ENCODE data around the gene MYO9B. TPM values are rescaled to one million over a fixed set of nuclear protein-coding genes. Genes with fewer than 3 reads are reported as not detected.

The MYO9B gene
- total and polyA plus RNA-seq, 9 of the 15 experiments (the other 6 are each of a cell fraction or from before 2014, with no cell fraction given) = 2.4 to 77.6 (median 23.0) TPM

DNA sequence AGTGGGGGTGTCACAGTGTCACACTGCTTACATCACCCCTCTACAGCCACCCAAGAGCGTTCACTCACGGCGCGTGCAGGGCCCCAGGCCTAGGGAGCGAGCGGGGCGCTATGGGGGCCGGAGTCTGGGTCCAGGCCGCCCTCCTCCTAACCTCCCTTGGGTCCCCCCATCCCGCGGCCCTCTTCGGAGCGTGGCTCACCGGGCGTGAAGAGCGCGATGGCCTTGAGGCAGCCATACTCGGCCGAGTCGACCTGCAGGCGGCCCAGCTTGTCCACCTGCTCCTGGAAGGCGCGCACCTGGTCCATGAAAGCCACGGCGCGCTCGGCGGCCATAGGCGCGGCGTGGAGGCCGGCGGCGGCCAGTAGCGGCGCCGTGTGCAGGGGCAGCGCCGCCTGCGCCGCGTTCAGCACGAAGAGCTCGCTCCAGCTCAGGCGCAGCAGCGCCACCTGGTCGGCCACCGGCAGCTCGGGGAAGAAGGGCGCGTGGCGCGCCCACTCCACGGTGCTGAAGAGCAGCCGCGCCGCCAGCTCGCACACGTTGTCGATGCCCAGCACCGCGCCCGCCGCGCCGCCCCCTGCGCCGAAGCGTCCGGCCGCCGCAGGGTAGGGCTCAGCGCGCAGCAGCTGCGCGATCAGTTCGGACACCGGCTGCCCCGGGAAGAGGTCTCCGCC, 159.9 kb downstream of the MYO9B start (continued):
- TF ChIP-seq, protein P1, sequence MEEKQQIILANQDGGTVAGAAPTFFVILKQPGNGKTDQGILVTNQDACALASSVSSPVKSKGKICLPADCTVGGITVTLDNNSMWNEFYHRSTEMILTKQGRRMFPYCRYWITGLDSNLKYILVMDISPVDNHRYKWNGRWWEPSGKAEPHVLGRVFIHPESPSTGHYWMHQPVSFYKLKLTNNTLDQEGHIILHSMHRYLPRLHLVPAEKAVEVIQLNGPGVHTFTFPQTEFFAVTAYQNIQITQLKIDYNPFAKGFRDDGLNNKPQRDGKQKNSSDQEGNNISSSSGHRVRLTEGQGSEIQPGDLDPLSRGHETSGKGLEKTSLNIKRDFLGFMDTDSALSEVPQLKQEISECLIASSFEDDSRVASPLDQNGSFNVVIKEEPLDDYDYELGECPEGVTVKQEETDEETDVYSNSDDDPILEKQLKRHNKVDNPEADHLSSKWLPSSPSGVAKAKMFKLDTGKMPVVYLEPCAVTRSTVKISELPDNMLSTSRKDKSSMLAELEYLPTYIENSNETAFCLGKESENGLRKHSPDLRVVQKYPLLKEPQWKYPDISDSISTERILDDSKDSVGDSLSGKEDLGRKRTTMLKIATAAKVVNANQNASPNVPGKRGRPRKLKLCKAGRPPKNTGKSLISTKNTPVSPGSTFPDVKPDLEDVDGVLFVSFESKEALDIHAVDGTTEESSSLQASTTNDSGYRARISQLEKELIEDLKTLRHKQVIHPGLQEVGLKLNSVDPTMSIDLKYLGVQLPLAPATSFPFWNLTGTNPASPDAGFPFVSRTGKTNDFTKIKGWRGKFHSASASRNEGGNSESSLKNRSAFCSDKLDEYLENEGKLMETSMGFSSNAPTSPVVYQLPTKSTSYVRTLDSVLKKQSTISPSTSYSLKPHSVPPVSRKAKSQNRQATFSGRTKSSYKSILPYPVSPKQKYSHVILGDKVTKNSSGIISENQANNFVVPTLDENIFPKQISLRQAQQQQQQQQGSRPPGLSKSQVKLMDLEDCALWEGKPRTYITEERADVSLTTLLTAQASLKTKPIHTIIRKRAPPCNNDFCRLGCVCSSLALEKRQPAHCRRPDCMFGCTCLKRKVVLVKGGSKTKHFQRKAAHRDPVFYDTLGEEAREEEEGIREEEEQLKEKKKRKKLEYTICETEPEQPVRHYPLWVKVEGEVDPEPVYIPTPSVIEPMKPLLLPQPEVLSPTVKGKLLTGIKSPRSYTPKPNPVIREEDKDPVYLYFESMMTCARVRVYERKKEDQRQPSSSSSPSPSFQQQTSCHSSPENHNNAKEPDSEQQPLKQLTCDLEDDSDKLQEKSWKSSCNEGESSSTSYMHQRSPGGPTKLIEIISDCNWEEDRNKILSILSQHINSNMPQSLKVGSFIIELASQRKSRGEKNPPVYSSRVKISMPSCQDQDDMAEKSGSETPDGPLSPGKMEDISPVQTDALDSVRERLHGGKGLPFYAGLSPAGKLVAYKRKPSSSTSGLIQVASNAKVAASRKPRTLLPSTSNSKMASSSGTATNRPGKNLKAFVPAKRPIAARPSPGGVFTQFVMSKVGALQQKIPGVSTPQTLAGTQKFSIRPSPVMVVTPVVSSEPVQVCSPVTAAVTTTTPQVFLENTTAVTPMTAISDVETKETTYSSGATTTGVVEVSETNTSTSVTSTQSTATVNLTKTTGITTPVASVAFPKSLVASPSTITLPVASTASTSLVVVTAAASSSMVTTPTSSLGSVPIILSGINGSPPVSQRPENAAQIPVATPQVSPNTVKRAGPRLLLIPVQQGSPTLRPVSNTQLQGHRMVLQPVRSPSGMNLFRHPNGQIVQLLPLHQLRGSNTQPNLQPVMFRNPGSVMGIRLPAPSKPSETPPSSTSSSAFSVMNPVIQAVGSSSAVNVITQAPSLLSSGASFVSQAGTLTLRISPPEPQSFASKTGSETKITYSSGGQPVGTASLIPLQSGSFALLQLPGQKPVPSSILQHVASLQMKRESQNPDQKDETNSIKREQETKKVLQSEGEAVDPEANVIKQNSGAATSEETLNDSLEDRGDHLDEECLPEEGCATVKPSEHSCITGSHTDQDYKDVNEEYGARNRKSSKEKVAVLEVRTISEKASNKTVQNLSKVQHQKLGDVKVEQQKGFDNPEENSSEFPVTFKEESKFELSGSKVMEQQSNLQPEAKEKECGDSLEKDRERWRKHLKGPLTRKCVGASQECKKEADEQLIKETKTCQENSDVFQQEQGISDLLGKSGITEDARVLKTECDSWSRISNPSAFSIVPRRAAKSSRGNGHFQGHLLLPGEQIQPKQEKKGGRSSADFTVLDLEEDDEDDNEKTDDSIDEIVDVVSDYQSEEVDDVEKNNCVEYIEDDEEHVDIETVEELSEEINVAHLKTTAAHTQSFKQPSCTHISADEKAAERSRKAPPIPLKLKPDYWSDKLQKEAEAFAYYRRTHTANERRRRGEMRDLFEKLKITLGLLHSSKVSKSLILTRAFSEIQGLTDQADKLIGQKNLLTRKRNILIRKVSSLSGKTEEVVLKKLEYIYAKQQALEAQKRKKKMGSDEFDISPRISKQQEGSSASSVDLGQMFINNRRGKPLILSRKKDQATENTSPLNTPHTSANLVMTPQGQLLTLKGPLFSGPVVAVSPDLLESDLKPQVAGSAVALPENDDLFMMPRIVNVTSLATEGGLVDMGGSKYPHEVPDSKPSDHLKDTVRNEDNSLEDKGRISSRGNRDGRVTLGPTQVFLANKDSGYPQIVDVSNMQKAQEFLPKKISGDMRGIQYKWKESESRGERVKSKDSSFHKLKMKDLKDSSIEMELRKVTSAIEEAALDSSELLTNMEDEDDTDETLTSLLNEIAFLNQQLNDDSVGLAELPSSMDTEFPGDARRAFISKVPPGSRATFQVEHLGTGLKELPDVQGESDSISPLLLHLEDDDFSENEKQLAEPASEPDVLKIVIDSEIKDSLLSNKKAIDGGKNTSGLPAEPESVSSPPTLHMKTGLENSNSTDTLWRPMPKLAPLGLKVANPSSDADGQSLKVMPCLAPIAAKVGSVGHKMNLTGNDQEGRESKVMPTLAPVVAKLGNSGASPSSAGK (IDR thresholded peaks at IDR 0.05) = no peak
- TF ChIP-seq, protein P2, sequence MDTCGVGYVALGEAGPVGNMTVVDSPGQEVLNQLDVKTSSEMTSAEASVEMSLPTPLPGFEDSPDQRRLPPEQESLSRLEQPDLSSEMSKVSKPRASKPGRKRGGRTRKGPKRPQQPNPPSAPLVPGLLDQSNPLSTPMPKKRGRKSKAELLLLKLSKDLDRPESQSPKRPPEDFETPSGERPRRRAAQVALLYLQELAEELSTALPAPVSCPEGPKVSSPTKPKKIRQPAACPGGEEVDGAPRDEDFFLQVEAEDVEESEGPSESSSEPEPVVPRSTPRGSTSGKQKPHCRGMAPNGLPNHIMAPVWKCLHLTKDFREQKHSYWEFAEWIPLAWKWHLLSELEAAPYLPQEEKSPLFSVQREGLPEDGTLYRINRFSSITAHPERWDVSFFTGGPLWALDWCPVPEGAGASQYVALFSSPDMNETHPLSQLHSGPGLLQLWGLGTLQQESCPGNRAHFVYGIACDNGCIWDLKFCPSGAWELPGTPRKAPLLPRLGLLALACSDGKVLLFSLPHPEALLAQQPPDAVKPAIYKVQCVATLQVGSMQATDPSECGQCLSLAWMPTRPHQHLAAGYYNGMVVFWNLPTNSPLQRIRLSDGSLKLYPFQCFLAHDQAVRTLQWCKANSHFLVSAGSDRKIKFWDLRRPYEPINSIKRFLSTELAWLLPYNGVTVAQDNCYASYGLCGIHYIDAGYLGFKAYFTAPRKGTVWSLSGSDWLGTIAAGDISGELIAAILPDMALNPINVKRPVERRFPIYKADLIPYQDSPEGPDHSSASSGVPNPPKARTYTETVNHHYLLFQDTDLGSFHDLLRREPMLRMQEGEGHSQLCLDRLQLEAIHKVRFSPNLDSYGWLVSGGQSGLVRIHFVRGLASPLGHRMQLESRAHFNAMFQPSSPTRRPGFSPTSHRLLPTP (IDR thresholded peaks at IDR 0.05; ENCODE audit: borderline replicate concordance, extremely low read depth, insufficient read length) = no peak
